Lung (tissue), 12 donors: ENCODE results near the gene ITGA1. TPM values are rescaled to one million over a fixed set of nuclear protein-coding genes. Genes with fewer than 3 reads are reported as not detected.
A peak's percentile ranks its signal among the peaks of the same experiment; 100 is the strongest.

Source experiments
- ATAC-seq: fragments of 200-7000 bp; cut with Tn5 transposase; one replicate; pipeline ENCODE4 v1.9.1; 2020; ENCODE audit warnings: moderate number of reproducible peaks; ENCODE audit not compliant: insufficient read depth, low FRiP score
- DNase-seq, 3 donors: peaks; one replicate each; pipeline ENCODE4 v3.0.0-alpha.2; 2013 to 2017
- H3K27ac ChIP-seq, 2 donors: one replicate each; pipeline ENCODE4 v1.5.1; 2013; ENCODE audit warnings: mild to moderate bottlenecking in 2 of 2, moderate library complexity in 2 of 2, control low read depth in 1 of 2, inconsistent platforms in 1 of 2, low read depth in 1 of 2, low read length in 1 of 2
- H3K27me3 ChIP-seq, 3 donors: one replicate each; pipeline ENCODE4 v1.5.1; 2013; ENCODE audit warnings: low read length in 2 of 3; ENCODE audit not compliant: control insufficient read depth in 3 of 3, insufficient read depth in 3 of 3
- H3K36me3 ChIP-seq, 4 donors: one replicate each; pipeline ENCODE4 v1.5.1; 2013; ENCODE audit warnings: low read length in 4 of 4, mild to moderate bottlenecking in 1 of 4, moderate library complexity in 1 of 4; ENCODE audit not compliant: control insufficient read depth in 4 of 4, insufficient read depth in 4 of 4
- H3K4me1 ChIP-seq, 5 donors: one replicate each; pipeline ENCODE4 v1.5.1; 2013; ENCODE audit warnings: low read length in 5 of 5, mild to moderate bottlenecking in 2 of 5, moderate library complexity in 1 of 5; ENCODE audit not compliant: control insufficient read depth in 5 of 5, insufficient read depth in 5 of 5
- H3K4me3 ChIP-seq: one replicate; pipeline ENCODE4 v1.5.1; 2013; ENCODE audit warnings: mild to moderate bottlenecking, control low read depth, moderate library complexity
- H3K9ac ChIP-seq, 2 donors: one replicate each; pipeline ENCODE4 v1.5.1; 2013; ENCODE audit warnings: low read length in 2 of 2, control low read depth in 1 of 2; ENCODE audit not compliant: insufficient read depth in 1 of 2
- H3K9me3 ChIP-seq, 4 donors: one replicate each; pipeline ENCODE4 v1.5.1; 2013; ENCODE audit warnings: low read length in 3 of 4, mild to moderate bottlenecking in 1 of 4, moderate library complexity in 1 of 4; ENCODE audit not compliant: control insufficient read depth in 4 of 4, insufficient read depth in 3 of 4
- WGBS, 2 donors: extraction: QIAGEN DNeasy Blood & Tissue Kit; methylation state at CpG; one replicate each; pipeline ENCODE4 v1.1.7; 2013; 5-methylcytosine and 5-hydroxymethylcytosine counted together
- polyA plus RNA-seq, 2 donors: library from polyadenylated mRNA; stranded (reverse); fragments of 200-250 nt; gene quantifications; one replicate each; pipeline ENCODE4 v1.2.1, GENCODE V29; 2013
- total RNA-seq, 2 donors: library from RNA; depleted of rRNA in 1 of 2; stranded (reverse); fragments of >200 nt in 1 of 2; gene quantifications; one replicate each; pipeline ENCODE4 v1.2.1, GENCODE V29; 2014 to 2021
- TF ChIP-seq, protein P1 (sequence below): IDR thresholded peaks from 2 replicates; pipeline ENCODE4 v1.5.1; 2012; ENCODE audit warnings: mild to moderate bottlenecking; ENCODE audit errors: control extremely low read depth, extremely low read depth
- donor health status: control.
- donor health status: control.
- donor health status: Bipolar disorder and iron deficiency.
- donor health status: healthy.
- donor health status: DM: yes; HTN: yes; CAD: no.

The ITGA1 gene
- total and polyA plus RNA-seq, 4 donors: 8.8 to 119 (median 47.6) TPM

GRCh38 chr5:52981507-52981906 lies 193.8 kb downstream of the ITGA1 start:
- ATAC-seq (no peak), DNase-seq (no peak)
- Histone ChIP-seq H3K36me3 (no peaks in the 10 kb centered on the region), H3K9me3 (peaks cover 0 to 4% (median under 1%) of the 10 kb centered on the region in 4 donors), H3K4me1 (peaks cover 0 to 5% (median 0%) of the 10 kb centered on the region in 5 donors), H3K27me3 (no peaks in the 10 kb centered on the region), H3K9ac (no peak overlapping the region), H3K27ac (no peak overlapping the region), H3K4me3 (no peak overlapping the region)
- WGBS, 2 donors: 53 to 80% methylated on average over 4 of the region's 4 CpGs
- TF ChIP-seq, protein P1, sequence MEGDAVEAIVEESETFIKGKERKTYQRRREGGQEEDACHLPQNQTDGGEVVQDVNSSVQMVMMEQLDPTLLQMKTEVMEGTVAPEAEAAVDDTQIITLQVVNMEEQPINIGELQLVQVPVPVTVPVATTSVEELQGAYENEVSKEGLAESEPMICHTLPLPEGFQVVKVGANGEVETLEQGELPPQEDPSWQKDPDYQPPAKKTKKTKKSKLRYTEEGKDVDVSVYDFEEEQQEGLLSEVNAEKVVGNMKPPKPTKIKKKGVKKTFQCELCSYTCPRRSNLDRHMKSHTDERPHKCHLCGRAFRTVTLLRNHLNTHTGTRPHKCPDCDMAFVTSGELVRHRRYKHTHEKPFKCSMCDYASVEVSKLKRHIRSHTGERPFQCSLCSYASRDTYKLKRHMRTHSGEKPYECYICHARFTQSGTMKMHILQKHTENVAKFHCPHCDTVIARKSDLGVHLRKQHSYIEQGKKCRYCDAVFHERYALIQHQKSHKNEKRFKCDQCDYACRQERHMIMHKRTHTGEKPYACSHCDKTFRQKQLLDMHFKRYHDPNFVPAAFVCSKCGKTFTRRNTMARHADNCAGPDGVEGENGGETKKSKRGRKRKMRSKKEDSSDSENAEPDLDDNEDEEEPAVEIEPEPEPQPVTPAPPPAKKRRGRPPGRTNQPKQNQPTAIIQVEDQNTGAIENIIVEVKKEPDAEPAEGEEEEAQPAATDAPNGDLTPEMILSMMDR: no peak

- 59 to 73% methylated on average over 3 of the region's 3 CpGs for WGBS, 2 donors
- no peaks in the 10 kb centered on the region for H3K9me3 ChIP-seq
- DNase-seq: no peak
- no peaks in the 10 kb centered on the region for H3K36me3 ChIP-seq
- no peak overlapping the region for H3K4me3 ChIP-seq
- peaks cover 0 to 8% (median 0%) of the 10 kb centered on the region in 5 donors for H3K4me1 ChIP-seq
- ATAC-seq: no peak
- peaks cover 0 to 9% (median 0%) of the 10 kb centered on the region in 3 donors for H3K27me3 ChIP-seq
- no peak overlapping the region for H3K9ac ChIP-seq
- TF ChIP-seq, protein P1: no peak
- H3K27ac ChIP-seq: peak overlapping the region in 1 of 2 donors; percentile 60
Measured at GRCh38 chr5:52983731-52984636, 196.3 kb downstream of the ITGA1 start.

- 93 to 97% methylated on average over 3 of the region's 3 CpGs for WGBS, 2 donors
- H3K27ac ChIP-seq: no peak overlapping the region
- peaks cover 0 to 9% (median 0%) of the 10 kb centered on the region in 3 donors for H3K27me3 ChIP-seq
- ATAC-seq (no peak), DNase-seq (no peak)
- no peaks in the 10 kb centered on the region for H3K36me3 ChIP-seq
- no peaks in the 10 kb centered on the region for H3K9me3 ChIP-seq
- H3K4me1 ChIP-seq: peaks cover 0 to 11% (median 0%) of the 10 kb centered on the region in 5 donors
- TF ChIP-seq, protein P1: no peak
- no peak overlapping the region for H3K9ac ChIP-seq
- H3K4me3 ChIP-seq: no peak overlapping the region
Measured at GRCh38 chr5:52985306-52985705, 197.6 kb downstream of the ITGA1 start.
